ENCODE data around the gene PM20D2.

DNA sequence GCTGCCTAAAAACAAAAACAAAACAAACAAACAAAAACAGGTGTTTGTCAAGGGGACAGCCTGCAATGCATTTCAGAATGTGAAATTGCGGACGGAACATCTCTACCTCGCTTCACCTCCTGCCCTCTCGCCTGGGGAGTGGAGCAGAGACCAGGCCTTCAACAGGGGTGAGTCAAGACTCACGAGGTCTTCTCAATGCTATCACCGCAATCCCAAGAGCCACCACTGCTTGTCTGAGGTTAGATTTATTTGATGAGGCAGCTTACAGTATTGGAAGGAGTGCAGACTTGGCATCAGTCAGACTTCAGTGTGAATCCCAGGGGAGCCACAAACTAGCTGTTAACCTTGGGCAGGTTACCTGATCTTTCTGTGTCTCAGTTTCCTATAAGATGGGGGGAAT, 63.6 kb downstream of the PM20D2 start:
- TF ChIP-seq POLR2AphosphoS5 (IDR thresholded peaks at IDR 0.05; ENCODE audit: borderline replicate concordance, low read depth, low read length) (no peak), EZH2 (IDR thresholded peaks at IDR 0.05) (no peak)

Data from SK-N-MC (cell line).